ENCODE results near the gene CHST9.
"Not testable (repeated sequence)": the region's sequence is repeated elsewhere in the genome, so short reads cannot be mapped to it uniquely, and the experiment has no call there.

CHST9 gene

DNA sequence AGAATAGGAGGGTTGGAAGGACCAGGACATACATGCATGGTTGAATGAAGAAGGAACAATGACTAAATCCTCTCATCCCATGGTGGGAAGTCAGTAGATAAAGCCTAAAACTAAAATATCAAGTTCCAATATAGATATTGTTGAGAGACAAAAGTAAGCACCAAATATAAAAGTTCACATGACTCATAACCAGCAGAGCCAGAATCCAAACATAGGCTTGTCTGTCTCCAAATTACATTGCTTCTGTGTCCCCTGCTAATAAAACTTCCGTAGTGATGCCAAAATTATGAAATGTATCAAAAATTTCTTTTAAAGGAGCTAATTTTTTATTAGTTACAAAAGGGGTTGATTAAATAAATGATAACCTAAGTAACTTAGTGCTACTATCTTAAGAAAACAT, 19.7 kb downstream of the CHST9 start:
- DNase-seq, result no peak

DNA sequence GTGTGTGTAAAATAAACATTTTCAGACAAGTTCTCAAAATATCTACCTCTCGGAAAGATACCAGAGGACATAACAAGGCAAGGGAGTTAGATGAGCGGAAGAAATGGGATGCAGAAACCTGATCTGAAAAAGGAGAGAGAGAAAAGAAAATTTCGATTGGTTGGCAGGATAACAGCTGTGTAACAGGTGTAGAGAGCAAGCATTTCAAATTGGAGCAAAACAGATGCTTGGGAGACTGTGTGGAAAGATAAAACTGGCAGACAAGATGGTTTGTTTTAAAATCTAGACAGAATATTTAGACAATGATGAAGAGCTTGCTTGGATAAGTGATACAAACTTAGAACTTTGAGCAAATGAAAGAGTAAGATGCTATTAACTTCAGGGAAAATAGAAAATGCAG, 20.2 kb downstream of the CHST9 start:
- DNase-seq, result no peak

DNA sequence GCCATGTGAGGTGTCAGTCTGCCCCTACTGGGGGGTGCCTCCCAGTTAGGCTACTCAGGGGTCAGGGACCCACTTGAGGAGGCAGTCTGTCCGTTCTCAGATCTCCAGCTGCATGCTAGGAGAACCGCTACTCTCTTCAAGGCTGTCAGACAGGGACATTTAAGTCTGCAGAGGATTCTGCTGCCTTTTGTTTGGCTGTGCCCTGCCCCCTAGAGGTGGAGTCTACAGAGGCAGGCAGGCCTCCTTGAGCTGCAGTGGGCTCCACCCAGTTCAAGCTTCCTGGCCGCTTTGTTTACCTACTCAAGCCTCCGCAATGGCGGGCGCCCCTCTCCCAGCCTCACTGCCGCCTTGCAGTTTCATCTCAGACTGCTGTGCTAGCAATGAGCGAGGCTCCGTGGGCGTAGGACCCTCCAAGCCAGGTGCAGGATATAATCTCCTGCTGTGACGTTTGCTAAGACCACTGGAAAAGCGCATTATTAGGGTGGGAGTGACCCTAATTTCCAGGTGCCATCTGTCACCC, 21.9 kb downstream of the CHST9 start:
- not testable (repeated sequence) for DNase-seq

DNA sequence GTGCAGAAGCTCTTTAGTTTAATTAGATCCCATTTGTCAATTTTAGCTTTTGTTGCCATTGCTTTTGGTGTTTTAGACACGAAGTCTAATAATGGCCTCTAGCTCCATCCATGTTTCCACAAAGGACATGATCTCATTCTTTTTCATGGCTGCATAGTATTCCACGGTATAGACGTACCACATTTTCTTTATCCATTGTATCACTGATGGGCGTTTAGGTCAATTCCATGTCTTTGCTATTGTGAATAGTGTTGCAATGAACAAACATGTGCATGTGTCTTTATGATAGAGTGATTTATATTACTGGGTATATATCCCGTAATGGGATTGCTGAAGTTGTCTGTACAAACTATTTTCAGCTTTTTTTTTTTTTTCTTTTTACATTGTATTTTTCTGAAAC, 35.9 kb downstream of the CHST9 start:
- DNase-seq, result not testable (repeated sequence)

DNA sequence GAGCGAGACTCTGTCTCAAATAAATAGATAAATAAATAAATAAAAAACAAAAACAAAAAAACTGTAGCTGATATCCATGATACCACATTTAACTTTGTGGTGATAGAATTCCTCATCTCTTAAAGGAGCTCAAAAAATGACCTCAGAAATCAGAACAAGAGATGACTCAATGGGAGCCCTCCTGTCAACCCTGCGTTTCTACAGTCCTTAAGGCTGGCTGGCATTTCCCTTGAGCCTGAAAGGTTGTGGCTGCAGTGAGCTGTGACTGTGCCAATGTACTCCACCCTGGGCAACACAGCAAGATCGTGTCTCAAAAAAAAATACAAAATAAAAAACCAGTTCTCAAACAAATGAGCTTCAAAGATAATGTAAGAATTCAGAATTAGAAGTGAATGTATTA, 40.4 kb downstream of the CHST9 start:
- no peak for DNase-seq

DNA sequence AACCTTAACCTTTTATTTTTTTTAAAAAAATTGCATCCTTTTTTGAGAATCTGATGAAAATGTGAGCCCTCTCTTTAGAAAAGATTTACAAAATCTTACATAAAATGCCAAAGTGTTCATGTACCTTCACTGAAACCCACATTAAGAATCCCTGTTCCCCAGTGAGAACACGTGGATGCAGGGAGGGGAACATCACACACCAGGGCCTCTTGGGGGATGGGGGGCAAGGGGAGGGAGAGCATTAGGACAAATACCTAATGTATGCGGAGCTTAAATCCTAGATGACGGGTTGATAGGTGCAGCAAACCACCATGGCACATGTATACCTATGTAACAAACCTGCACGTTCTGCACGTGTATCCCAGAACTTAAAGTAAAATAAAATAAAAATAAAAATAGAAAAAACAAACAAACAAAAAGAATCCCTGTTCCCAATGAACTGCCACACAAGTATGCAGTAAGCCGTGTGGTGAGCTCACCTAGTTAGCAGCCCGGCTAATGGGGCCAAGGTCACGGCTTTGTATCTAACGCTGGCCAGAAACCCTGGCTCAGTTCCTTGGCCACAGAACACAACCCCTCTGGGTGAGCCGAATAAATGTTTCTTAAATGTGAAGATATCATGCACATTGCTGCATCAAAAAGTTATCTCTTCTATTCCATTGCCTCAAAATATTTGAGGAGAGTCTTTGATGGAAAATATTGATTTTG, 41.4 kb downstream of the CHST9 start:
- no peak for DNase-seq

DNA sequence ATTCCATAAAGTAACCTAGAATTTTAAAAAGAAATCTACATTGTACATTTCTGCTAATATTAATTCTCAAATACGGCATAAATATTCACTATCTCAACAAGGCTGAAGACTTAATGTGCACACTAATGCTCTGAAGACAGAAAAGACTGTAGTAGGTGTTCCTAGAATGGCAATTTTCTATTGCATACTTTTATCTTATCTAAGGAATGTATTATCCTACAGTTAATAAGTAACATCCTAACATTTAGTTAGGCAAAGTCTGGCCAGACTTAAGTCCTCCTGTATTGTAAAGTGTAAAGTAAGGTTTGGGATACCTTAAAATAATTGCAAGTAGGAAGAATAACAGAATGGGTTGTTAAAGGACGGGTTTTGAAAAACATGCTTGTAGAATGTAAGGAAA, 42.2 kb downstream of the CHST9 start:
- DNase-seq, result no peak

DNA sequence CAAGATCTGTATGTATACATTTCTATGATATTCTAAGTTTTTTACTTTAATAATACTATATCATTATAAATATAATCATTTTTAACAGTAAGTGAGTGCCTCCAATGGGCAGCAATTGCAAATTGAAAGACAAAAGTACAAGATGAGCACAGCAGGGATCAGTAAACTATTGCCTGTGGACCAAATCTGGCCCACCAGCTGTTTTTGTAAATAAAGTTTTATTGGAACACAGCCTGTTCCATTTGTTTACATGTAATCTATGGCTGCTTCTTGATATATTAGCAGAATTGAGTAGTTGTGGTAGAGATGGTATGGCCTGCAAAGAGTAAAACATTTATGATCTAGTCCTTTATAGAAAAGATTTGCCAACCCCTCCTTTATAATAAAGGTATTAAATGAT, 43.2 kb downstream of the CHST9 start:
- no peak for DNase-seq

DNA sequence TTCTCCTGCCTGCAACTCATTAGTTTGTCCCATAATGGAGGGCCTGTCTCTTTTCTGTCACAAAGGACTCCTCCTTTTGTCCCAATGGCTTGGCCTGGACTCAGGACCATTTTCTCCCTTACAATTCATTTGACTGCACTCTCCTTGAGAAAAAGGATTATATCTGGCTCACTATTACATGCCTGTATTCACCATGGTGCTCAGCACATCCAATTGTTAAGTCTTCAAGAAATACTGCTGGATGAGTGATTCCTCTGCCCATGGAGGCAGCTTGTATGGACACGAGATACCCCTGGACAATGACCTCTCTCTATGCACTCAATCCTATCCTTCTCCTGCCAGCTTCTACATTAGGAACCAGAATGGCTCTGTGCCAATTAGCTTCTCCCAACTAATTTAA, 47.0 kb downstream of the CHST9 start:
- no peak for DNase-seq

DNA sequence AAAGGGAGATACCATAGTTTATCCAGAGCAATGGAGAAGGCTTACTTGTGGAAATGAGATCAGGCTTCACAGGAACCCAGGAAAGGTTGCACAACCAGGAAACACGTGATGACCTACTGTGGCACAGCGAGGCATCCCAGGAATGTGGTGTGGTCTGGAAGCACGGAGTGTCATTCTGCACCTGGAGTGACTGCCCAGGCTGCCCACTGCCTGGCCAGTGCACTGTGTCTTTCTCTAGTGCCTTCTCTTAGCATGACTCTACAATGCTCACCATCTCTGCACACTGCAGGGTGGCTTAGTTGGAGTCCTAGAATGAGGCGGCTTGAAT, 48.9 kb downstream of the CHST9 start:
- DNase-seq, result no peak

DNA sequence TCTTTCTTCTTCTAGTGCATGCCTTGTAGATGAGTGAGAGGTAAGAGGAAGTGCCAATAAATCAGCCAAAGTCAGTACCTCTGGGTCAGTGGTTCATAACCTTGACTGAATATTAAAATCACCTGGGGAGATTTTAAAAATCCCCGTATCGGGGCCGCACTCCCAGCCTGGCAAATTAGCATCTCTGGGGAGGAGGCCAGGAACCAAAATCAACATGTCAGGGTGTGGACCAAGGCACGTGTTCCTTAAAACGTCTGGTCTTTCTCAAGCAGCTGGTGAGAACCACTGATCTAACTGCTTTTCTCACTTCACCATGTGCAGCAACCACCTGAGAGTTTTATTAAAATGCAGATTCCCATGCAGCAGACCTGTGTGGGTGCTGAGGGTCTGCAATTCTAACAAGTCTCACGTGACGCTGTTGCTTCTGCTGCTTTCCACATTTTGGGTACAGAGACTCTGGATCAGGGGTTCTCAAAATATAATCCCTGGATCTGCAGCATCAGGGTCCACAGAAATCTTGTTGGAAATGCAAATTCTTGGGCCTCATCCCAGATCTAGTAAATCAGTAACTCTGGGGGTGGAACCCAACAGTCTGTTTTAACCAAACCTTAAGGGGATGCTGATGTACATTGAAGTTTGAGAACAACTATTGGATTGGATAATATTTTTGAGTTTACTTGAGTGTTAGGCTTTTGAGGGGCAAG, 49.5 kb downstream of the CHST9 start:
- DNase-seq, result no peak

DNA sequence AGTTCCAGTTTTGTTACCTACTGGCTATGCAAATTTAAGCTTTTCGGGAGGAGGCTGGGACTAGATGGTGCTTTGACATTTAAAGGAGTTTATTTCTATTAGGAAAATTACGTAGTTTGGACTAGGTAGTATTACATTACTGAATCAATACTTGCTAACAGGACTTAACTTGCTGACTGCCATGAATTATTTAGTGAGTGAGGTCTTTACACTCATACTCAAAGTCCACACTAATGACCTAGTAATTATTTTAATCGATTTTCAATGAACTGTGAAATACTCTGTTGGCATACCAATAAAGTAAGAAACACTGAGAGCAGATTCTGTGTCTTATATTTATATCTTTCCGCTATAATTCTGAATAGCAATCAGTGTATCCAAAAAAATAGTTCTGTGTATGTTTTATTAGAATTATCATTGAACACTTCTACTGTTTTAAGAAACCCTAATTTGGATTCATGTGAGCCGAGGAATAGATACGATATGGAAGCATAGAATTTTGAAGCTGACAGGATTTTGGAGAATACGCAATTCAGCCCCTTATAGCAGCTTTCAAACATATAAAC, 55.0 kb downstream of the CHST9 start:
- DNase-seq, result no peak

DNA sequence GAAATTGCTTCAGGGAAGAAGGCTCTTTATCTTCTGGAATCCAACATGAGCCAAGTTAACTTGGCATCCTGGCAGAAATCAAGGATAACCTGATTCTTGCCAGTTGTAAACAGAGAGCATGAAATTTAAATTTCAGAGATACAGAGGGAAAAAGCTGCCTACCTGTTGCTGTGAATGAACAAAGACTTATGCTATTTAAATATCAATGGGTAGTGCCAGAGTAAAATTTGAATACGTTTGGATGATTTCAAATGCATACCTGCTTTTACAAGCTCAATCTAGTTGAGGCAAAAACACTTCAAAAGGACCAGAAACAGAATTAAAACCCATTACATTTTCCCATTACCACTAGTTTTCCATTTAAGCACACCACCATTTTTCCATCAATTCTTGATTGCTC, 60.9 kb downstream of the CHST9 start:
- no peak for DNase-seq

DNA sequence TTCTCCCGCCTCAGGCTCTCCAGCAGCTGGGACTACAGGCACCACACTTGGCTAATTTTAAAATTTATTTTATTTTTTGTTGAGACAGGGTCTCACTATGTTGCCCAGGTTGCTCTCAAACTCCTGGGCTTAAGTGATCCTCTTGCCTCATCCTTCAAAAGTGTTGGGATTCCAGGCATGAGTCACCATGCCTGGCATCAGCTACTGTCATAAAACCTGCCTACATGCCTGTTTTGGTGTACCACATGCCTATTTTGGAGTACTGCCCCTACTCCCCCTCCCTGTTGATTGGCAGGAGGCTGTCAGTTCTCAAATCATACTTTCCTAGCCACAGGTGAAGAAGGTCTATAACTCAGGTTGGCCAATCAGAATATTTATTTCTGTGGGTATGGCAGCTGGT, 64.0 kb downstream of the CHST9 start:
- no peak for DNase-seq

DNA sequence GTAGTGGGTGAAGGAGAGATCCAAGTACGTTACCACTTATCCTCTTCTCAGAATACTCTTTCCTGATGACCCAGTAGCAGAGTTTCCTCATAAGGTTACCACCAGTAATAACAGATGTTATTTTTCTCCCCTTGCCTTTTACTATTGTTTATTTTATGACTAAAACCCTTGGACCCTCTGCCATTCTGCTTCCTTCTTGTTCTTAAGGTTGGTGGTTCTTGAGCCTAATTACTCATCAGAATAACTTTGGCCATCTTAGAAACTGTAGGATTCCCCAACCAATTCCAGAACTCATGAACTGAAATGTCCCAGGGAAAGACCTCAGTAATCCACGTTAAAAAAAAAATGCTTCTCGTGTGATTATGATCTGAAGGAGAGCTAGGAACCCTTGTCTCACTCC, 64.9 kb downstream of the CHST9 start:
- no peak for DNase-seq

DNA sequence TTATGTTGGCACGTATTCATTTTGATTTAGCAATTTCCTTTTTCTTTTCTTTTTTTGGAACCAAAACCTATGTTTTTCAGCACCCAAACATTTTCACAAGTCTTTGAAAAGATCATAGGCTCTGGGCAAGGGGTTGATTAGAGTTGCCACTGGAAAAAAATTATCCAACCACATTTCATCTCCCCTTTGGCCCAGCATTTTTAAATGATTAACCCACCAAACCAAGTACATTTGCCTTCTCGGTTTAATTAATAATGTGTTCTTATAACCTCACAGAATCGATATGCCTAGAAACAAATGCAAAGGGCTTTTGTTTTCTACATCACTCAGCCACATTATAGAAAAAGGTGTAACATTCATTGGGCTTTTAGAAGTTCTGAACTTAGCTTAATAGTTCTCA, 66.1 kb downstream of the CHST9 start:
- no peak for DNase-seq

DNA sequence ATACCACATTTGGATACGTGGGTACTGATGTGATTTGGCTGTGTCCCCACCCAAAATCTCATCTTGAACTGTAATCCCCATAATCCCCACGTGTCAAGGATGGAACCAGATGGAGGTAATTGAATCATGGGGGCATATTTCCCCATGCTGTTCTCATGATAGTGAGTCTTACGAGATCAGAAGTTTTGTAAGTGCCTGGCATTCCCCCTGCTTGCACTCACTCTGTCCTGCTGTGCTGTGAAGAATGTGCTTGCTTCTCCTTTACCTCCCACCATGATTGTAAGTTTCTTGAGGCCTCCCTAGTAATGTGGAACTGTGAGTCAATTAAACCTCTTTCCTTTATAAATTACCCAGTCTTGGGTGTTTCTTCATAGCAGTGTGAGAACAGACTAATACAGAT, 70.3 kb downstream of the CHST9 start:
- no peak for DNase-seq

DNA sequence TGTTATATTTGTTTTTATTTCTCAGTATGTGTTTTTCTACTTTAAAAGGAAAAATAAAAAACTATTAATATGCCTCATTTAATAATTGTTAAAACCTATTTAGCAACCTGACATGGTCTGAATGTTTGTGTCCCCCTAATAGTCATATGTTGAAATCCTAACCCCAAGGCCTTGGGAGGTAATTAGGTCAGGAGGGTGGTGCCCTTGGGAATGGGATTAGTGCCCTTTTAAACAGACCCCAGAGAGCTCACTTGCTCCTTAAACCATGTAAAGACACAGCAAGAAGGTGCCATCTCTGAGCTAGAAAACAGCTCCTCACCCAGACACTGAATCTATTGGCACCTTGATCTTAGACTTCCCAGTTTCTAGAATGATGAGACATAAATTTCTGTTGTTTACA, 71.8 kb downstream of the CHST9 start:
- no peak for DNase-seq

DNA sequence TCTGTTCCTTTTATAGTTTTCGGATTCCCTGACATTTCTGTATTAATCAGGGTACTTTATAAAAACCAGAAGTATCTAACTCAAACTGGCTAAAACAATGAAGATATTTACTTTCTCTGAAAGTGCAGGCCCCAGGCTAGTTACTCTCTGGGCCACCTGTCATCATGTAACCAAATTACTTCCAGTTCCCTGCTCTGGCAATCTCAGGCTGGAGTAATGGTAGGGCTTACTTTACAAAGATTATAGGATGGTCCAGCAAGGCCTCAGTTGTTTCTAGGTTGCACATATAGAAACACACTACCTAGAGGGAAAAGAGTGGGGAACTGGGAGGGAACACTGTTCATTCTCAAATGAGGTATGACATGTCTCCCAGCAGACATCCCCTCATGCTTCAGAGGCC, 74.8 kb downstream of the CHST9 start:
- no peak for DNase-seq

DNA sequence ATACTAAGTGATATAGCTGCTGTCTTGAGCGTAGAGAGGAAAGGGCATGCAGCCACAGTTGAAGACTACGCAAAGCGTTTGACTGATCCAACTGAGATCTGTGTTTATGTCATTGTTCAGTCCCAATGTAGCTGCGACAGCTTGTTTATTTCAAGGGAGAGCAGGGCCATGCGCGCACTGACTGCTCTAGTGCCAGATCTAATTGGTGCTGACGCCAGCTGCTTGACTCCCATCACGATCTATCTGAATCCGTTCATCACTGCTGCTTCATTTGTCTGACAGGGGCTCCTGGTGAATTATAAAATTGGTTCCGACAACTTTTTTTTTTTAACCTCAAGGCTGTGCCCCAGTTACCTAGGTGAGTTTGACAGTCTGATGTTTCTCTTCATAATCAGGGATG, 75.7 kb downstream of the CHST9 start:
- DNase-seq, result no peak

DNA sequence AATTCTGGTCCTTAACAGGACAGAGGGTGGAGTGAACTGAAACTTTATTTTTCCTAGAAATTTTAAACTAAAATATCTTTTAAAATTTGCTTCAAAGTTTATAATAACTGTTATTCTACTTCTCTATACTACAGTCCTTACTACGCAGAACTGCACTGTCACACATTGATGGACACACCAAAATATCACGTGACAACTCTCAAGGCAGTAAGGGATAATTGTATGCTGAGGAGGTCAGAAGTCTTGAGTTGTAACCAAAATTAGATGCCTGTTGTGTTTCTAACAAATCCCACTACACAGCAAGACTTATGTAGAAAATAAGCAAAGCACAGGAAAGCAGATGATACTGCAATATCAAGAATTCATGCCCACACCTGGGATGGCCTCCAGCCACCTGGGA, 76.3 kb downstream of the CHST9 start:
- DNase-seq, result no peak

DNA sequence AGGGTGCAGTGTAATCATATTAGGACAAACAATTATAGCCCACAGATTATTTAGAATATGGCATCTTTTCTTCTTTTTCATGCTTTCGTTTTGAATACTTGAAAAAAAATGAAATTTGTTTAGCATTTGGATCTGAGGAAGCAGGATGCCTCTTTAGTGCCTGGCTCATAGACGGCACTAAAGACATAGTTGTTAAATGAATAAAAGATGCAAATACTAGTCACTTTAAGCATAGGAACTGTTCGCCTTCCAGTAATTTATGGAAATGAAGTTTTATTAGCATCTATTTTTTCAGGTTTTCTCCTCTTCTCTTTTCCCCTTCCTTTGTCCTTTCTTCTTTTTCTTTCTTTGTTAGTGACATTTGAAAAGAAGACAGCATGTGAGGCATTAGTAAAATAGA, 80.4 kb downstream of the CHST9 start:
- no peak for DNase-seq

DNA sequence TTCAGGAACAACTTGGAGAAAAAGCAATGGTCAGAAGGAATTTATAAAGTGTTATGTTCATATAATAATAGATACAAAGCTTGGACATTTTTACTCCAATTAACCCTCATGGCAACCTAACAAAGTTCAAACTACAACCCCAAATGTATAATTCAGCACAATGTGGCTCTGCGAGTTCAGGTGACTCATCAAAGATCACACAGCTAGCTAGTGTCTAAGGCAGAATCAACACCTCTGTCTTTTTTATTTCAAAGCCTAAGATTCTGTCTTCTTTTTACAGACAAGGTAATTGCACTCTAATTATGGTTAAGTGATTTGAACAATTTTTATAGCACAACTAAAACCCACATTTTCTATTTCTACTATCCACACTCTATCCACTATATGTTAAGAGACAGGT, 90.5 kb downstream of the CHST9 start:
- DNase-seq, result no peak

DNA sequence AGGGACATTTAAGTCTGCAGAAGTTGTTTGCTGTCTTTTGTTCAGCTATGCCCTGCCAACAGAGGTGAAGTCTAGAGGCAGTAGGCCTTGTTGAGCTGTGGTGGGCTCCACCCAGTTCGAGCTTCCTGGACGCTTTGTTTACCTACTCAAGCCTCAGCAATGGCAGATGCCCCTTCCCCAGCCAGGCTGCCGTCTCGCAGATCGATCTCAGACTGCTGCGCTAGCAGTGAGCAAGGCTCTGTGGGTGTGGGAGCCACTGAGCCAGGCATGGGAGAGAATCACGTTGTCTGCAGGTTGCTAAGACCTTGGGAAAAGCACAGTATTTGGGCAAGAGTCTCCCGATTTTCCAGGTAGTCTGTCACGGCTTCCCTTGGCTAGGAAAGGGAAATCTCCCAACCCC, 91.8 kb downstream of the CHST9 start:
- not testable (repeated sequence) for DNase-seq

DNA sequence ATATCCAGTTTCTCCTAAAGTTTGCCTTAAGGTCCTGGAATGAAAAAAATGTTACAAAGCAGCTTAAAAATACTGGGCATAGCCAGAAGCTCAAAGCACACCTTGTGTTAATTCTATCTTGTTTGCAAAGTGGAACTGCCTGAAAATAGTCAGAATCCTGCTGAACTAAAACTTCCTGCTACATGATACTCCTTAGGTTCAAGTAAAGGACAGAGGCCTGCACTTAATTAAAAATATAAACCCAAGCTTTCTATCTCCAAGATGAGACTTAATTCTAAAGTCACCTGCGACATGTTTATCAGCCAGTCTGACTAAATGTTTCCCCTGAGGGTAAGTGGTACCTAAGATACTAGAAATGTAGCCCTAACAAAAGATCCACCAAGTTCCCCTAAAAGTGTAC, 103.4 kb downstream of the CHST9 start:
- DNase-seq, result no peak
